ENCODE data around the gene CDT1.

- TF ChIP-seq GATA3 (IDR thresholded peaks at IDR 0.05; ENCODE audit: low read depth, low read length), result no peak
- TF ChIP-seq GATA2 (IDR thresholded peaks at IDR 0.05; ENCODE audit: low read depth, low read length), result no peak
Observed at GRCh38 chr16:88762941-88763340, 40.6 kb upstream of the CDT1 start.

All from SH-SY5Y (cell line).